GM19438 (cell line): ENCODE measurements around the gene SOX5.
"Not testable (repeated sequence)": the region's sequence is repeated elsewhere in the genome, so short reads cannot be mapped to it uniquely, and the experiment has no call there.

Experiments used
- ATAC-seq: cut with Tn5 transposase; IDR thresholded peaks from one replicate; pipeline ENCODE4 v1.9.1; 2021; ENCODE audit warnings: low read depth; ENCODE audit not compliant: unreplicated experiment

SOX5 gene

GRCh38 chr12:23763724-23764123, 185.7 kb downstream of the SOX5 start:
- no peak for ATAC-seq

DNA sequence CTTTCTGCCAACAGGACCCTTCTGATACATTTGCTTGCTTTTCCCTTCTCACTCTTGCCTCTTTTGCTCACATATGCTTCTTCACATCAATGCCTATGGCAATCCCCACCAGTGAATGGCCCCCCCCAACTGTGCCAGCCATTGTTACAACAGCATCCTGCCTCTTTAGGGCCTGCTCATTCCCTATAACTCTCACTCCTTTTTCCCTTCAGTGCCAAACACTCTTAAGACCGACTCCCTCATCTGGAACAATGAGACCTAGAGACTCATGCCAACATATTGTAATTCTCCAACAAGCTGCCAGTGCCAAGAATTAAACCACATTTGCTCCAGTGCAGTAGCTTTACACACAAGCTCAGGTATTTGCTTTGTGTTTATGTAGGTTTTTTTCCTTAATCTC, 189.0 kb downstream of the SOX5 start:
- no peak for ATAC-seq

- no peak for ATAC-seq
These were observed 190.9 kb downstream of the SOX5 start for GRCh38 chr12:23758608-23759007.

GRCh38 chr12:23757541-23757962, 191.9 kb downstream of the SOX5 start:
- ATAC-seq, result no peak

DNA sequence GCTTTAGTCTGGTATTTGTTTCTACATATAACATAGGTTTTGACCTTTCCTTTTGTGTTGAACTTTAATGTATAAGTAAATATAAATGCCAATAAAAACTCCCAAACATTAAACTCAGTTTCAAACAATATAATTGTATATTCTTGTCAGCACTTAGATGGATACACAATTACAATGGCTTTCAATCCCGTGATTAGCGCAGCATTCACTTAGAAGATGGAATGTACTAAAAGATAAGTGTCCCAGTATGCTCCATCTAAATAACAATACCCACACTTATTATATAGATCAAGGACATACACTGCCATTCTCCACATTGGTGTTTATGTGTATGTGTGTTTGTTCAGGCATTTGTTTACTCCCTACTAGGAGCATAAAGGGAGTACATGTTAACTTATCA, 193.1 kb downstream of the SOX5 start:
- ATAC-seq, result no peak

GRCh38 chr12:23753628-23754365, 195.7 kb downstream of the SOX5 start:
- ATAC-seq, result no peak

DNA sequence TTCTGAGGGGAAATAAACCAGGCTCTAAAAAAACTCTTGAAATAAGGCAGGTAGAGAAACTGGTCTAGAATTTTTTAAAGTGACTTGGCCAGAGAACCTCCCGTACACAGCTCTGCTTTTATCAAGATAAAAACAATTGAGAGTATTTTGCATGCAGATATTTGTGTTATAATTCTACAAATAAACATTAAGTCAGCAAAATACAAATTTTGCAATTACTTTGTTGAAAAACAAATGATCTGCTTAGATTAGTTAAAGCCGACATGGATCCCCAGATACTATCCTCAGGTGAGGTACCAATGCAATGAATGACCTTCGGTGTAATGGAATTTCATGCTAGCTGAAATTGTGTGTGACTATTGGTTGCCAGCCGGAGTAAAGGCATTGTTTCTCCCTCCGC, 197.2 kb downstream of the SOX5 start:
- no peak for ATAC-seq

DNA sequence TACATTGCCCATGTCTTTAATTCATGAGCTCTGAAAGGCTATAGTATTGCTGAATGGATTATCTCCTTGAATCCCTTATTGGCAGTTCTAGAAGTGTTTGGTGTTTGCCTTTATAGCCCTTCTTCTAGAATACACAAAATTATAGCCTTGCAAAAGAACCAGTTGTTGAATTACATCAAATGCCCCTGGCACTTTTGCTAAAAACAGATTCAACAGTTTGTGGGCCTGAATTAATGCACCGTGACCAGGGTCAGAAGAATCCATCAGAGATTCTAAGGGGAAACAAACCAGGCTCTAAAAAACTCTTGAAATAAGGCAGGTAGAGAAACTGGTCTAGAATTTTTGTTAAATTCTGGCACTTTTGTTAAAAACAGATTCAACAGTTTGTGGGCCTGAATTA, 197.8 kb downstream of the SOX5 start:
- no peak for ATAC-seq

GRCh38 chr12:23750923-23751322, 198.5 kb downstream of the SOX5 start:
- no peak for ATAC-seq

DNA sequence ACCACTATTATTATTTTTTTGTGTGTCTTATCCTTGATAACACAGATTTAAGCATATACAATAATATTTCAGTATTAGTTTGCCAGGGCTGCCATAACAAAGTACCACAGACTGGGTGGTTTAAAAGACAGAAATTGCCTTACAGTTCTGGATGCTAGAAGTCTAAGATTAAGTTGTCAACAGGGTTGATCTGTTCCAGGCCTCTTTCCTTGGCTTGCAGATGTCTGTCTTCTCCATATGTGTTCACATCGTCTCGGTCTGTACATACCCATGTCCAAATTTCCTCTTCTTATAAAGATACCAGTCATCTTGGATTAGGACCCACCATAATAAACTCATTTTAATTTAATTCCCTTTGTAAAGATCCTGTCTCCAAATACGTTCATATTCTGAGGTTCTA, 204.8 kb downstream of the SOX5 start:
- no peak for ATAC-seq

GRCh38 chr12:23742574-23742973, 206.9 kb downstream of the SOX5 start:
- ATAC-seq, result no peak

- ATAC-seq, result no peak
These were observed 218.0 kb downstream of the SOX5 start for GRCh38 chr12:23731493-23731892.

- ATAC-seq, result no peak
These were observed 218.4 kb downstream of the SOX5 start for GRCh38 chr12:23731035-23731434.

- no peak for ATAC-seq
These were observed 220.1 kb downstream of the SOX5 start for GRCh38 chr12:23729359-23729758.

GRCh38 chr12:23726646-23727045, 222.8 kb downstream of the SOX5 start:
- no peak for ATAC-seq

- no peak for ATAC-seq
These were observed 226.8 kb downstream of the SOX5 start for GRCh38 chr12:23722655-23723054.

- ATAC-seq, result no peak
These were observed 228.2 kb downstream of the SOX5 start for GRCh38 chr12:23721268-23721667.

GRCh38 chr12:23719493-23719892, 230.0 kb downstream of the SOX5 start:
- ATAC-seq, result no peak

DNA sequence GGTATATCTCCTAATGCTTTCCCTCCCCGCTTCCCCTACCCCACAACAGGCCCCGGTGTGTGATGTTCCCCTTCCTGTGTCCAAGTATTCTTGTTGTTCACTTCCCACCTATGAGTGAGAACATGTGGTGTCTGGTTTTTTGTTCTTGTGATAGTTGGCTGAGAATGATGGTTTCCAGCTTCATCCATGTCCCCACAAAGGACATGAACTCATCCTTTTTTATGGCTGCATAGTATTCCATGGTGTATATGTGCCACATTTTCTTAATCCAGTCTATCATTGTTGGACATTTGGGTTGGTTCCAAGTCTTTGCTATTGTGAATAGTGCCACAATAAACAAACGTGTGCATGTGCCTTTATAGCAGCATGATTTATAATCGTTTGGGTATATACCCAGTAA, 239.1 kb downstream of the SOX5 start:
- not testable (repeated sequence) for ATAC-seq

- ATAC-seq, result no peak
These were observed 241.2 kb downstream of the SOX5 start for GRCh38 chr12:23708185-23708837.

DNA sequence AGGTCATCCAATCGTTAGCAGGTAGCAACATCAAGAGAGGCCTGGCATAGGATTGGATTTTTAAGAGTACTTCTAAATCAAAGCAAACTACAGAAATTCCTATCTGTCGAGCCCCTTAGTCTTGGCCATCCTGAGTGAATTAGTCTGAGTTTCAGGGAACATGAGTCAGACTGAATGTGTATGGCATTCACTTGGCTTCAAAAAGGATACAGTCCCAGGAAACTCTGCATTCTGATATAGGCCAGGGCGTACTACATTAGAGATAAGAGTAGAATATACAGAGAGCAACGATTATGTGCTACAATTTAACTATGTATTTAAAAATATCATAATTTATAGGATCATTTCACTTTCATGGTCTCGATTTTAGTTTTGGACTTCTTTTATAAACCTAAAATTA, 242.2 kb downstream of the SOX5 start:
- no peak for ATAC-seq
